Measurements from ENCODE around the gene LMF1. TPM values are rescaled to one million over a fixed set of nuclear protein-coding genes. Genes with fewer than 3 reads are reported as not detected.

The LMF1 gene
- total RNA-seq, 1 donor from 2014 or later: 36.1 TPM

- Mint-ChIP-seq H3K4me1 (no peaks in the 10 kb centered on the region), H3K27me3 (no peaks in the 10 kb centered on the region), H3K9me3 (peaks cover 15% of the 10 kb centered on the region), H3K27ac (no peak overlapping the region), H3K36me3 (ENCODE audit: low read depth) (peaks cover 56% of the 10 kb centered on the region), H3K4me3 (no peak overlapping the region)
- no peak for ATAC-seq (ENCODE audit: low read depth)
- ChIA-PET CTCF (no interaction called here), POLR2A (no interaction called here)
- DNase-seq: no peak
- intact Hi-C loops (cut with micrococcal nuclease): no loop called here
- no peak for TF ChIP-seq CTCF (IDR thresholded peaks at IDR 0.05)
Observed at GRCh38 chr16:939941-940340, 30.8 kb downstream of the LMF1 start.

DNA sequence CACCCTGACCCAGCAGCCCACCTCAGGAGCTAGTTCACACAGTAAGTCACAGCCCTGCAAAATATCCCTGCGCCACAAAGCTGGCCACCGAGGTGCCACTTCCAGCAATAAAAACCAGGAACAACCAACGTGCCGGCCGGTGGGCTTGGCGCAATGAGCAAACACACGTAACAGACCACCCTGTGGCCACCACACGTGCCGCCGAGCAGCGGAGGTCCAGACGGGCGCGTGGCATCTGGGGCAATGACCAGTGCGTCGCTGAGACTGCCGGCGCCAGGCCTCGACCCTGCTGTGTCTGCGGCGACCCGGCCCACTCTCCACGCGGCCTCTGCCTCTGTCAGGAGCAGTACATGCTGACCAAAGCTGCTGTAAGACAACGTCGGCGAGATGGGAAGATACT lies 31.5 kb downstream of the LMF1 start:
- intact Hi-C loops (cut with micrococcal nuclease): no loop called here
- no peak for ATAC-seq (ENCODE audit: low read depth)
- no peak for TF ChIP-seq CTCF (IDR thresholded peaks at IDR 0.05)
- Mint-ChIP-seq H3K9me3 (peaks cover 15% of the 10 kb centered on the region), H3K4me1 (no peaks in the 10 kb centered on the region), H3K27me3 (no peaks in the 10 kb centered on the region), H3K4me3 (no peak overlapping the region), H3K27ac (no peak overlapping the region), H3K36me3 (ENCODE audit: low read depth) (peaks cover 52% of the 10 kb centered on the region)
- CTCF ChIA-PET: no interaction called here
- POLR2A ChIA-PET: no interaction called here
- no peak for DNase-seq

DNA sequence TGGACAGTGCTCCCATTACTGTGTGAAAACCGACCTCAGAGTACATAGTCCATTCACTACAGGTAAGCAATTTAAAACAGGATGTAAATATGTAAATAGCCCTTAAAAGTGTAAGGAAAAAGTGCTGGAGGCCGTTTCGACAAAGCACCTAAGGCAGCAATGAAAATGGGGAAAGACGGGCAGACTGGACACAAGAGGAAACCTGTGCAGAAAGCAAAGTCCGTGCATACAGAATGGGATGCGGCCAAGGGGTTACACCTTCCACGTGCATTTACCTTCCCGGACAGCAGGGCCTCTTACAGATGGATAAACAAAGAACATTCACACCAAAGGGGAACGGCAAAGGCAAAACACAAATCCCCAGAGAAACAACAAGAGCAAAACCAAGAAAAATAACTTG lies 32.0 kb downstream of the LMF1 start:
- Mint-ChIP-seq H3K4me1 (no peaks in the 10 kb centered on the region), H3K27ac (no peak overlapping the region), H3K4me3 (no peak overlapping the region), H3K36me3 (ENCODE audit: low read depth) (peaks cover 52% of the 10 kb centered on the region), H3K27me3 (no peaks in the 10 kb centered on the region), H3K9me3 (peaks cover 14% of the 10 kb centered on the region)
- no peak for TF ChIP-seq CTCF (IDR thresholded peaks at IDR 0.05)
- intact Hi-C loops (cut with micrococcal nuclease): no loop called here
- CTCF ChIA-PET: no interaction called here
- no peak for DNase-seq
- POLR2A ChIA-PET: no interaction called here
- ATAC-seq (ENCODE audit: low read depth): no peak

GRCh38 chr16:938136-938535 lies 32.6 kb downstream of the LMF1 start:
- no peak overlapping the region for H3K27ac Mint-ChIP-seq
- no peaks in the 10 kb centered on the region for H3K27me3 Mint-ChIP-seq
- peaks cover 54% of the 10 kb centered on the region for H3K36me3 Mint-ChIP-seq (ENCODE audit: low read depth)
- TF ChIP-seq CTCF (IDR thresholded peaks at IDR 0.05): no peak
- H3K9me3 Mint-ChIP-seq: peaks cover 12% of the 10 kb centered on the region
- H3K4me1 Mint-ChIP-seq: no peaks in the 10 kb centered on the region
- intact Hi-C loops (cut with micrococcal nuclease): no loop called here
- no peak overlapping the region for H3K4me3 Mint-ChIP-seq
- ATAC-seq (ENCODE audit: low read depth) (no peak), DNase-seq (no peak)
- ChIA-PET POLR2A (no interaction called here), CTCF (no interaction called here)

GRCh38 chr16:937723-938122 lies 33.1 kb downstream of the LMF1 start:
- Mint-ChIP-seq H3K27me3 (no peaks in the 10 kb centered on the region), H3K36me3 (ENCODE audit: low read depth) (peaks cover 57% of the 10 kb centered on the region), H3K27ac (no peak overlapping the region), H3K4me1 (no peaks in the 10 kb centered on the region), H3K9me3 (peaks cover 11% of the 10 kb centered on the region), H3K4me3 (no peak overlapping the region)
- intact Hi-C loops (cut with micrococcal nuclease): no loop called here
- POLR2A ChIA-PET: no interaction called here
- no peak for DNase-seq
- no peak for ATAC-seq (ENCODE audit: low read depth)
- CTCF ChIA-PET: no interaction called here
- TF ChIP-seq CTCF (IDR thresholded peaks at IDR 0.05): no peak
